ENCODE measurements around the gene LYPD3. TPM values are rescaled to one million over a fixed set of nuclear protein-coding genes. Genes with fewer than 3 reads are reported as not detected.

Gene LYPD3
- polyA plus RNA-seq, 1 donor (not counting 4 experiments of a cell fraction or from before 2014, with no cell fraction given), result 163 TPM

GRCh38 chr19:43507880-43508279 is 42.5 kb upstream of the LYPD3 start:
- no peak for FAIRE-seq
- no peaks in the 10 kb centered on the region for H3K9me3 ChIP-seq (ENCODE audit: control insufficient read depth, low read depth, low read length)
- H3K4me3 ChIP-seq (ENCODE audit: control insufficient read depth in 2 of 3, extremely low read depth in 1 of 3, insufficient read depth in 2 of 3, low read depth in 1 of 3, low read length in 3 of 3), result no peak overlapping the region
- H3K27ac ChIP-seq (ENCODE audit: control insufficient read depth, insufficient read depth, low read length), result no peak overlapping the region
- H3K27me3 ChIP-seq (ENCODE audit: control insufficient read depth, extremely low read depth, insufficient read depth, low read length), result no peaks in the 10 kb centered on the region
- no peak for DNase-seq (ENCODE audit: low read depth, low spot score)
- TF ChIP-seq CTCF (optimal IDR thresholded peaks at IDR 0.05 in 1 of 3, IDR thresholded peaks at IDR 0.05 in 1 of 3, conservative IDR thresholded peaks at IDR 0.05 in 1 of 3; ENCODE audit: extremely low read depth in 1 of 3, insufficient read depth in 2 of 3, low read length in 3 of 3), result no peak
- no peak for TF ChIP-seq EZH2 (IDR thresholded peaks at IDR 0.05; ENCODE audit: low read length)
- H3K79me2 ChIP-seq (ENCODE audit: control insufficient read depth, insufficient read depth, low read length), result peaks cover 6% of the 10 kb centered on the region
- H3K9ac ChIP-seq (ENCODE audit: control insufficient read depth, extremely low read depth, insufficient read depth, low read length), result no peak overlapping the region
- peaks cover 4% of the 10 kb centered on the region for H3K4me1 ChIP-seq (ENCODE audit: control insufficient read depth, extremely low read depth, insufficient read depth, low read length)
- no peaks in the 10 kb centered on the region for H4K20me1 ChIP-seq (ENCODE audit: control insufficient read depth, extremely low read depth, insufficient read depth, low read length)
- H3K9me1 ChIP-seq (ENCODE audit: control insufficient read depth, extremely low read depth, insufficient read depth, low read length), result no peaks in the 10 kb centered on the region
- H3K36me3 ChIP-seq (ENCODE audit: control insufficient read depth in 2 of 2, extremely low read depth in 1 of 2, insufficient read depth in 2 of 2, low read length in 2 of 2), result peaks cover 17 to 27% of the 10 kb centered on the region in 2 experiments
- dilution Hi-C loops (cut with MboI; ENCODE audit: extremely low pct_ligation_motif_present, low sequenced_read_pairs), result no loop called here
- no peak overlapping the region for H2AFZ ChIP-seq (ENCODE audit: control insufficient read depth, low read length)
- no peak overlapping the region for H3K4me2 ChIP-seq (ENCODE audit: control insufficient read depth, extremely low read depth, insufficient read depth, low read depth, low read length)

- no peaks in the 10 kb centered on the region for H3K27me3 ChIP-seq (ENCODE audit: control insufficient read depth, extremely low read depth, insufficient read depth, low read length)
- no peak overlapping the region for H3K4me2 ChIP-seq (ENCODE audit: control insufficient read depth, extremely low read depth, insufficient read depth, low read depth, low read length)
- peaks cover 8% of the 10 kb centered on the region for H3K4me1 ChIP-seq (ENCODE audit: control insufficient read depth, extremely low read depth, insufficient read depth, low read length)
- H3K27ac ChIP-seq (ENCODE audit: control insufficient read depth, insufficient read depth, low read length), result no peak overlapping the region
- no peak for DNase-seq (ENCODE audit: low read depth, low spot score)
- no peaks in the 10 kb centered on the region for H4K20me1 ChIP-seq (ENCODE audit: control insufficient read depth, extremely low read depth, insufficient read depth, low read length)
- no peak overlapping the region for H3K9ac ChIP-seq (ENCODE audit: control insufficient read depth, extremely low read depth, insufficient read depth, low read length)
- H3K4me3 ChIP-seq (ENCODE audit: control insufficient read depth in 2 of 3, extremely low read depth in 1 of 3, insufficient read depth in 2 of 3, low read depth in 1 of 3, low read length in 3 of 3), result no peak overlapping the region
- dilution Hi-C loops (cut with MboI; ENCODE audit: extremely low pct_ligation_motif_present, low sequenced_read_pairs), result no loop called here
- TF ChIP-seq EZH2 (IDR thresholded peaks at IDR 0.05; ENCODE audit: low read length) (no peak), CTCF (optimal IDR thresholded peaks at IDR 0.05 in 1 of 3, IDR thresholded peaks at IDR 0.05 in 1 of 3, conservative IDR thresholded peaks at IDR 0.05 in 1 of 3; ENCODE audit: extremely low read depth in 1 of 3, insufficient read depth in 2 of 3, low read length in 3 of 3) (no peak)
- no peaks in the 10 kb centered on the region for H3K9me3 ChIP-seq (ENCODE audit: control insufficient read depth, low read depth, low read length)
- H3K36me3 ChIP-seq (ENCODE audit: control insufficient read depth in 2 of 2, extremely low read depth in 1 of 2, insufficient read depth in 2 of 2, low read length in 2 of 2), result peaks cover 18 to 30% of the 10 kb centered on the region in 2 experiments
- H3K9me1 ChIP-seq (ENCODE audit: control insufficient read depth, extremely low read depth, insufficient read depth, low read length), result no peaks in the 10 kb centered on the region
- peaks cover 13% of the 10 kb centered on the region for H3K79me2 ChIP-seq (ENCODE audit: control insufficient read depth, insufficient read depth, low read length)
- FAIRE-seq, result no peak
- no peak overlapping the region for H2AFZ ChIP-seq (ENCODE audit: control insufficient read depth, low read length)
These were observed 41.2 kb upstream of the LYPD3 start for GRCh38 chr19:43506629-43507028.

Data from keratinocyte (primary cell).